ENCODE data around the gene CHST4.
"Not testable (repeated sequence)": the region's sequence is repeated elsewhere in the genome, so short reads cannot be mapped to it uniquely, and the experiment has no call there.

Gene CHST4

GRCh38 chr16:71572497-71573116 is 46.4 kb downstream of the CHST4 start:
- no peaks in the 10 kb centered on the region for H3K4me1 Mint-ChIP-seq (ENCODE audit: low read depth)
- H3K36me3 Mint-ChIP-seq (ENCODE audit: low read depth): no peaks in the 10 kb centered on the region
- H3K27ac Mint-ChIP-seq: no peak overlapping the region
- no peaks in the 10 kb centered on the region for H3K9me3 Mint-ChIP-seq
- H3K27me3 Mint-ChIP-seq: peaks cover 22% of the 10 kb centered on the region
- H3K4me3 Mint-ChIP-seq: no peak overlapping the region
- DNase-seq: no peak

- no peak for DNase-seq
- H3K9me3 Mint-ChIP-seq: no peaks in the 10 kb centered on the region
- peaks cover 27% of the 10 kb centered on the region for H3K27me3 Mint-ChIP-seq
- H3K4me1 Mint-ChIP-seq (ENCODE audit: low read depth): no peaks in the 10 kb centered on the region
- no peak overlapping the region for H3K4me3 Mint-ChIP-seq
- no peak overlapping the region for H3K27ac Mint-ChIP-seq
- no peaks in the 10 kb centered on the region for H3K36me3 Mint-ChIP-seq (ENCODE audit: low read depth)
Observed at GRCh38 chr16:71573387-71574094, 47.3 kb downstream of the CHST4 start.

- Mint-ChIP-seq H3K9me3 (no peaks in the 10 kb centered on the region), H3K27me3 (peaks cover 27% of the 10 kb centered on the region), H3K4me1 (ENCODE audit: low read depth) (no peaks in the 10 kb centered on the region), H3K4me3 (no peak overlapping the region), H3K36me3 (ENCODE audit: low read depth) (no peaks in the 10 kb centered on the region), H3K27ac (no peak overlapping the region)
- no peak for DNase-seq
Observed at GRCh38 chr16:71574702-71575101, 48.5 kb downstream of the CHST4 start.

GRCh38 chr16:71576971-71577370 is 50.7 kb downstream of the CHST4 start, which contains the start of gene TAT:
Gene TAT, minus strand, starts transcription at chr16:71577092. Its CDS starts 677 bp downstream, at chr16:71576415.
- H3K27ac Mint-ChIP-seq: no peak within 1 kb of the TSS
- peaks cover 23% of the 10 kb centered on the region for H3K27me3 Mint-ChIP-seq
- no peaks in the 10 kb centered on the region for H3K36me3 Mint-ChIP-seq (ENCODE audit: low read depth)
- DNase-seq: no peak
- no peak within 1 kb of the TSS for H3K4me3 Mint-ChIP-seq
- no peaks in the 10 kb centered on the region for H3K9me3 Mint-ChIP-seq
- H3K4me1 Mint-ChIP-seq (ENCODE audit: low read depth): no peaks in the 10 kb centered on the region

GRCh38 chr16:71582553-71582848 is 56.3 kb downstream of the CHST4 start:
- not testable (repeated sequence) for H3K9me3 Mint-ChIP-seq; H3K4me3 Mint-ChIP-seq; DNase-seq; H3K27ac Mint-ChIP-seq; H3K4me1 Mint-ChIP-seq (ENCODE audit: low read depth); H3K36me3 Mint-ChIP-seq (ENCODE audit: low read depth)
- peaks cover 31% of the 10 kb centered on the region for H3K27me3 Mint-ChIP-seq

GRCh38 chr16:71584543-71585317 is 58.5 kb downstream of the CHST4 start:
- Mint-ChIP-seq H3K36me3 (ENCODE audit: low read depth) (no peaks in the 10 kb centered on the region), H3K4me1 (ENCODE audit: low read depth) (no peaks in the 10 kb centered on the region), H3K9me3 (no peaks in the 10 kb centered on the region), H3K27me3 (peaks cover 38% of the 10 kb centered on the region), H3K4me3 (no peak overlapping the region), H3K27ac (no peak overlapping the region)
- DNase-seq: no peak

GRCh38 chr16:71585318-71585703 is 59.1 kb downstream of the CHST4 start:
- Mint-ChIP-seq H3K27ac (no peak overlapping the region), H3K27me3 (peaks cover 40% of the 10 kb centered on the region), H3K4me3 (no peak overlapping the region), H3K9me3 (no peaks in the 10 kb centered on the region), H3K4me1 (ENCODE audit: low read depth) (no peaks in the 10 kb centered on the region), H3K36me3 (ENCODE audit: low read depth) (no peaks in the 10 kb centered on the region)
- DNase-seq: no peak

Data from activated T-cell treated with anti-CD3 and anti-CD28 coated beads, Interleukin-2, amount 50 U/mL, for 24 hours (primary cell).